Measurements from ENCODE around the gene MOCS3.

DNA sequence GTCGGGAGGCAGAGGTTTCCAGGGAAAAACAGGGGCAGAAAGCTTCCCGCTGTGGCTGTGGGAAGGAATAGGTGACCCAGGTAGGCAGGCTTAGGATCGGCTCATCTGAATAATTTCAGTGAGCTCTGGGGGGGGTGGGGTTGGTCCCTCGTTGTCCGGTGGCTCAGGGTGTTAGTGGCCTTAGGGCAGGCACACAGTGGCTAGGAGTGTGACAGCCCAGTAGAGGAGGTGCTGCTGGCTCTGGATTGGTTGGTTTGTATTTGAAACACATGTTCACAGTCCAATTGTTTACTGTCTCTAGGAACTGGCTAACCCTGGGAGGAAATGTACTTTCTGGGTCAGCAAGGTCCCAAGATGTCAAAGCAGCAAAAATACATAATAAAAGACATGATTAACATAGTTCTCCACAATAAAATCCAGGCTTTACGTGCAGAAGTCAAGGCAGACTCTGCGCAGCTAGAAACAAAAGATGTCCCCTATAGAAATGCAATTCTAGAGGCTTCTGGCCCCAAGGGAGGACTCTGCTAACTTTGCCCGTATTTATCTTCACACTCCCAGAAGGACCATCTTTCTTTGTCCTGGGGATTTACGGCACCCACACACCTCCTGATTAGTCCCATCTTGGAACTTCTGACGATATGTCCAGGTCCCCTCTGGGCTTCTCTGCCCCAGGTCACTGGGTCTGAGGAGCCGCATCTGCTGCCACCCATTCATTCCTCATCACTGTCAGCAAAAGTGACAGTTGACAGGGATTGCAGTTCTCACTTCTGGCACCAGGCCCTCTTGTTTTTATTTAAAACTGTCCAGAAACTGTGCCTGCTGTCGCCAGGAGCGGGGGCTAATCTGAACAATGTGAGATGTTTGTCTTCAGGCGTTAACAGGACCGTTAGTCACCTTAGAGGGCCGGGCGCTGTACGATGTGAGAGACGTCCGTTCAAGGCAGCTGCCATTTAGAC is 18.7 kb downstream of the MOCS3 start:
- TF ChIP-seq POLR2A (IDR thresholded peaks at IDR 0.05) (no peak), CTCF (IDR thresholded peaks at IDR 0.05) (no peak)
